ENCODE results near the gene PRMT7.

GRCh38 chr16:68346892-68347480, 36.2 kb downstream of the PRMT7 start:
- TF ChIP-seq EZH2phosphoT487 (IDR thresholded peaks at IDR 0.05; ENCODE audit: insufficient read depth, low read depth) (no peak), EZH2 (IDR thresholded peaks at IDR 0.05; ENCODE audit: insufficient read depth, poor library complexity, severe bottlenecking) (no peak)
